GM10248 (cell line): ENCODE results near the gene PTPN6.
A peak's percentile ranks its signal among the peaks of the same experiment; 100 is the strongest.

Experiments used
- CTCF ChIA-PET: fragments of 300-600 bp; sonication (Branson Sonifier 250); formaldehyde crosslinking; extraction: SDS; loops from one replicate; lab custom pipeline; 2021; ENCODE audit warnings: antibody characterized with exemption; lab: Yijun Ruan, JAX
- POLR2A ChIA-PET: fragments of 350-650 bp; sonication (Branson Sonifier 250); formaldehyde crosslinking; extraction: SDS; loops from one replicate; lab custom pipeline; 2020; ENCODE audit warnings: antibody characterized with exemption; lab: Yijun Ruan, JAX
- DNase-seq: peaks from one replicate; pipeline ENCODE4 v3.0.0; 2012; ENCODE audit errors: extremely low spot score
- CTCF ChIP-seq: IDR thresholded peaks from 2 replicates; pipeline ENCODE4 v1.5.1; 2012; ENCODE audit warnings: mild to moderate bottlenecking, low read depth; ENCODE audit errors: extremely low read depth, missing control alignments, control extremely low read depth

Gene PTPN6

GRCh38 chr12:6909421-6910145 lies 41.6 kb upstream of the PTPN6 start:
- ChIA-PET POLR2A (interaction anchor here (1.3 to 1.4 kb wide), 2 partner anchors 43 kb away, joined by 3 read pairs; partner anchors contain the start of gene TPI1), CTCF (interaction anchor here (0.7 to 5.0 kb wide), 8 partner anchors 14 to 55 kb away, joined by 3 to 35 read pairs (median 4); no protein-coding TSS in a partner anchor)
- no peak for DNase-seq
- TF ChIP-seq CTCF = no peak

GRCh38 chr12:6912164-6912935 lies 38.8 kb upstream of the PTPN6 start:
- CTCF ChIA-PET = interaction anchor here (1.3 to 5.7 kb wide), 12 partner anchors 10 to 197 kb away, joined by 3 to 45 read pairs (median 6); partner anchors contain the start of genes C12orf57, LPCAT3, RNU7-1 and SPSB2
- no peak for TF ChIP-seq CTCF
- POLR2A ChIA-PET = no interaction called here
- DNase-seq = no peak

- ChIA-PET POLR2A (interaction anchor here (1.0 to 1.4 kb wide), 4 partner anchors 23 to 47 kb away, joined by 3 to 5 read pairs (median 4); partner anchors contain the start of genes C12orf57, RNU7-1, SPSB2 and TPI1), CTCF (interaction anchor here (0.6 to 5.7 kb wide), 6 partner anchors 11 to 198 kb away, joined by 3 to 45 read pairs (median 5); no protein-coding TSS in a partner anchor)
- TF ChIP-seq CTCF = no peak
- DNase-seq = peak; percentile 89
Measured at GRCh38 chr12:6914246-6914946, 36.8 kb upstream of the PTPN6 start, which contains the start of gene ENO2. Gene ENO2, plus strand, starts transcription at chr12:6914580. Its CDS starts 1,253 bp downstream, at chr12:6915833.

- ChIA-PET POLR2A (interaction anchor here (1.0 to 1.4 kb wide), 4 partner anchors 24 to 48 kb away, joined by 3 to 5 read pairs (median 4); partner anchors contain the start of genes C12orf57, RNU7-1, SPSB2 and TPI1), CTCF (interaction anchor here (0.6 to 5.7 kb wide), 5 partner anchors 10 to 198 kb away, joined by 3 to 45 read pairs (median 7); no protein-coding TSS in a partner anchor)
- no peak for TF ChIP-seq CTCF
- DNase-seq = no peak
Measured at GRCh38 chr12:6914947-6915788, 36.0 kb upstream of the PTPN6 start.

- ChIA-PET CTCF (interaction anchor here (0.8 to 5.7 kb wide), 8 partner anchors 9 to 197 kb away, joined by 3 to 45 read pairs (median 3); partner anchors contain the start of gene SPSB2), POLR2A (interaction anchor here (1.3 kb wide), 1 partner anchor 43 kb away, joined by 5 read pairs; the partner anchor contains the start of gene SPSB2)
Measured at GRCh38 chr12:6915789-6916285, 35.3 kb upstream of the PTPN6 start.

More at GRCh38 chr12:6915789-6916285, 35.3 kb upstream of the PTPN6 start:
- TF ChIP-seq CTCF = no peak
- DNase-seq = no peak
